H1 (cell line): ENCODE measurements around the gene TBC1D26.
"Not testable (repeated sequence)": the region's sequence is repeated elsewhere in the genome, so short reads cannot be mapped to it uniquely, and the experiment has no call there.

Experiments
- BACH1 ChIP-seq: IDR thresholded peaks from 2 replicates; pipeline ENCODE4 v1.6.1; 2012; ENCODE audit warnings: low read length, improper control_type of control experiment
- BCL11A ChIP-seq, 2 experiments: IDR thresholded peaks; one replicate each; pipeline ENCODE4 v1.6.1; 2011; ENCODE audit warnings: low read depth in 2 of 2, low read length in 2 of 2, mild to moderate bottlenecking in 2 of 2
- CREB1 ChIP-seq: IDR thresholded peaks from 2 replicates; pipeline ENCODE4 v1.6.1; 2012; ENCODE audit warnings: inconsistent platforms
- EGR1 ChIP-seq: IDR thresholded peaks from 2 replicates; pipeline ENCODE4 v1.6.1; 2011; ENCODE audit warnings: low read depth, low read length, borderline replicate concordance
- EP300 ChIP-seq, 2 experiments: IDR thresholded peaks; 1 replicate in 1 of 2; 2 replicates in 1 of 2; pipeline ENCODE4 v1.6.1; 2011 to 2012; ENCODE audit warnings: low read depth in 2 of 2, low read length in 2 of 2, mild to moderate bottlenecking in 2 of 2, borderline replicate concordance in 1 of 2, inconsistent platforms in 1 of 2, moderate library complexity in 1 of 2
- GABPA ChIP-seq: IDR thresholded peaks from 2 replicates; pipeline ENCODE4 v1.6.1; 2011; ENCODE audit warnings: mild to moderate bottlenecking, low read length, moderate library complexity, borderline replicate concordance; ENCODE audit not compliant: insufficient read depth
- JUND ChIP-seq: IDR thresholded peaks from 2 replicates; pipeline ENCODE4 v1.6.1; 2011; ENCODE audit warnings: mild to moderate bottlenecking, improper control_type of control experiment, low read length
- TEAD4 ChIP-seq: IDR thresholded peaks from 2 replicates; pipeline ENCODE4 v1.6.1; 2012; ENCODE audit warnings: low read depth, low read length, inconsistent platforms, mixed read lengths
- ZNF274 ChIP-seq: IDR thresholded peaks from 2 replicates; pipeline ENCODE4 v1.7.0; 2012; ENCODE audit warnings: low read length, borderline replicate concordance; ENCODE audit errors: extremely low read depth
- TF ChIP-seq, protein P1 (sequence below), 3 experiments: IDR thresholded peaks; 1 replicate in 2 of 3; 2 replicates in 1 of 3; pipeline versions ENCODE4 v1.5.1 to v1.6.1; 2011; ENCODE audit warnings: low read length in 3 of 3, mild to moderate bottlenecking in 3 of 3, inconsistent platforms in 2 of 3, low read depth in 1 of 3, moderate library complexity in 1 of 3; ENCODE audit not compliant: insufficient read depth in 1 of 3; ENCODE audit errors: control extremely low read depth in 1 of 3
- TF ChIP-seq, protein P2 (sequence below): IDR thresholded peaks from 2 replicates; pipeline ENCODE4 v1.6.1; 2012; ENCODE audit warnings: inconsistent platforms

DNA sequence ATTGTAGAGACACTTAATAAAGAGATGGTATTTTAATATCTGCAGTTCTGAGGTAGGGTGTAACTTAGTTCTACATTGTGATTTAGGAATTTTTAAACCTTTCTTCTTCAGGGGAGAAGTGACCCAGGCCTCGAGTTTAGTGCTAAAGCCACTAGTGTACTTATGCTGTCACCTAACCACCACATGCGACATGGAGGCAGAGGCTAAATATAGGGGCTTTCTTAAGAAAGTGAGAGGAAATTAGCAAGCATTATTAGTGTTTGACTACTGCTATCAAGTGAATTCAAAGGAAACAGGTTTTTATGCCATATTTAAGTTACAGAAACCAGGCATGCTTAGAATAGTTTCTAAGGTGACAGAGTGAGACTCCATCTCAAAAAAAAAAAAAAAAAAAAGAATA lies 56.3 kb downstream of the TBC1D26 start:
- TF ChIP-seq, protein P1, sequence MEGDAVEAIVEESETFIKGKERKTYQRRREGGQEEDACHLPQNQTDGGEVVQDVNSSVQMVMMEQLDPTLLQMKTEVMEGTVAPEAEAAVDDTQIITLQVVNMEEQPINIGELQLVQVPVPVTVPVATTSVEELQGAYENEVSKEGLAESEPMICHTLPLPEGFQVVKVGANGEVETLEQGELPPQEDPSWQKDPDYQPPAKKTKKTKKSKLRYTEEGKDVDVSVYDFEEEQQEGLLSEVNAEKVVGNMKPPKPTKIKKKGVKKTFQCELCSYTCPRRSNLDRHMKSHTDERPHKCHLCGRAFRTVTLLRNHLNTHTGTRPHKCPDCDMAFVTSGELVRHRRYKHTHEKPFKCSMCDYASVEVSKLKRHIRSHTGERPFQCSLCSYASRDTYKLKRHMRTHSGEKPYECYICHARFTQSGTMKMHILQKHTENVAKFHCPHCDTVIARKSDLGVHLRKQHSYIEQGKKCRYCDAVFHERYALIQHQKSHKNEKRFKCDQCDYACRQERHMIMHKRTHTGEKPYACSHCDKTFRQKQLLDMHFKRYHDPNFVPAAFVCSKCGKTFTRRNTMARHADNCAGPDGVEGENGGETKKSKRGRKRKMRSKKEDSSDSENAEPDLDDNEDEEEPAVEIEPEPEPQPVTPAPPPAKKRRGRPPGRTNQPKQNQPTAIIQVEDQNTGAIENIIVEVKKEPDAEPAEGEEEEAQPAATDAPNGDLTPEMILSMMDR (IDR thresholded peaks at IDR 0.05; ENCODE audit: control extremely low read depth in 1 of 3, insufficient read depth in 1 of 3, low read depth in 1 of 3, low read length in 3 of 3), result not testable (repeated sequence)
- TF ChIP-seq JUND; GABPA; CREB1; BACH1; EP300 (IDR thresholded peaks at IDR 0.05; ENCODE audit: borderline replicate concordance in 1 of 2, low read depth in 2 of 2, low read length in 2 of 2); TEAD4; ZNF274; BCL11A (IDR thresholded peaks at IDR 0.05; ENCODE audit: low read depth in 2 of 2, low read length in 2 of 2); EGR1: not testable (repeated sequence)
- TF ChIP-seq, protein P2, sequence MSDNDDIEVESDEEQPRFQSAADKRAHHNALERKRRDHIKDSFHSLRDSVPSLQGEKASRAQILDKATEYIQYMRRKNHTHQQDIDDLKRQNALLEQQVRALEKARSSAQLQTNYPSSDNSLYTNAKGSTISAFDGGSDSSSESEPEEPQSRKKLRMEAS, result not testable (repeated sequence)
